GM19238 (cell line): ENCODE data around the gene PRPF6.

Experiments
- DNase-seq: peaks from one replicate; pipeline ENCODE4 v3.0.0; 2011; ENCODE audit warnings: low spot score; ENCODE audit not compliant: insufficient read length

The PRPF6 gene, protein sequence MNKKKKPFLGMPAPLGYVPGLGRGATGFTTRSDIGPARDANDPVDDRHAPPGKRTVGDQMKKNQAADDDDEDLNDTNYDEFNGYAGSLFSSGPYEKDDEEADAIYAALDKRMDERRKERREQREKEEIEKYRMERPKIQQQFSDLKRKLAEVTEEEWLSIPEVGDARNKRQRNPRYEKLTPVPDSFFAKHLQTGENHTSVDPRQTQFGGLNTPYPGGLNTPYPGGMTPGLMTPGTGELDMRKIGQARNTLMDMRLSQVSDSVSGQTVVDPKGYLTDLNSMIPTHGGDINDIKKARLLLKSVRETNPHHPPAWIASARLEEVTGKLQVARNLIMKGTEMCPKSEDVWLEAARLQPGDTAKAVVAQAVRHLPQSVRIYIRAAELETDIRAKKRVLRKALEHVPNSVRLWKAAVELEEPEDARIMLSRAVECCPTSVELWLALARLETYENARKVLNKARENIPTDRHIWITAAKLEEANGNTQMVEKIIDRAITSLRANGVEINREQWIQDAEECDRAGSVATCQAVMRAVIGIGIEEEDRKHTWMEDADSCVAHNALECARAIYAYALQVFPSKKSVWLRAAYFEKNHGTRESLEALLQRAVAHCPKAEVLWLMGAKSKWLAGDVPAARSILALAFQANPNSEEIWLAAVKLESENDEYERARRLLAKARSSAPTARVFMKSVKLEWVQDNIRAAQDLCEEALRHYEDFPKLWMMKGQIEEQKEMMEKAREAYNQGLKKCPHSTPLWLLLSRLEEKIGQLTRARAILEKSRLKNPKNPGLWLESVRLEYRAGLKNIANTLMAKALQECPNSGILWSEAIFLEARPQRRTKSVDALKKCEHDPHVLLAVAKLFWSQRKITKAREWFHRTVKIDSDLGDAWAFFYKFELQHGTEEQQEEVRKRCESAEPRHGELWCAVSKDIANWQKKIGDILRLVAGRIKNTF

GRCh38 chr20:63980806-63981728, at the start of gene PRPF6:
TSS of gene PRPF6 (plus strand) at chr20:63981132. CDS start at chr20:63981246, 114 bp downstream.
- peak; percentile 99 for DNase-seq

GRCh38 chr20:63931735-63932134, 49.2 kb upstream of the PRPF6 start:
- DNase-seq = no peak

- no peak for DNase-seq
These were observed 48.2 kb upstream of the PRPF6 start for GRCh38 chr20:63932606-63933160.

GRCh38 chr20:63933646-63934045, 47.3 kb upstream of the PRPF6 start:
- DNase-seq = no peak

DNA sequence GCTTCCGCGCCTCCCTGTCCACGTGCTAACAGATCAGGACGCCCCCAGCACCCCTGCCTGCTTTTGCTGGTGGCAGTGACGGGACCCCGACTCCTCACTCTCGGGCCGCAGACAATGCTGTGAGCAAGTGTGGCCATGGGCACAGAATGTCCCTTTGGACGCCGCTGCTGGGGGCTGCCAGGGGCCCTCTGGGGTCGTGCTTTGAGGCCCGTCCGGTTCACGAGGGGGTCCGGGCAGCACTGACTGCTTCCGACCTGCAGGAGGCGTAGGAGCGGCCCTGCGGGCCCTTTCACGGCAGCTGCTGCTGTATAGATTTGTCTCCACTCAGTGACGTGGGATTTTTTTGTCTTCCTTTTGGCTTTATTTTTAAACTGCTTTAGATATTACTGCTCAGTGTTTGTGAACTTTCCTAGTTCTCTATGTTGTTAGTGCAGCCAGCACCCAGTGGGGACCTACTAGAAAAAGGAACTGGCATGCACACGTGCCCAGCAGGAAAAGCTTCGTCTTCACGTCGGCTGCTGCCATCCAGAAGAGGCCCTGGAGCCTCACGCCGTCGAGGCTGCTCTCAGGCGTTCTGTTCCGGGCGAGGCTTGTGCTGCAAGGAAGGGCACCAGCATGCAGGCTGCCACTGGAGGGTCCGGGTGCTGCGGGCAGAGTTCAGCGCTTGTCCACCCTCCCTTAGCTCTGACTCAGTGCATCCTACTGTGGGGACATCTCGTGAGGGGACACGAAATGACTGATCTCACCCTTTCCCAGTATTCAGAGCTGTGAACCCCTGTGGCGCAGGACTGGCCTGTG, 46.5 kb upstream of the PRPF6 start:
- no peak for DNase-seq

DNA sequence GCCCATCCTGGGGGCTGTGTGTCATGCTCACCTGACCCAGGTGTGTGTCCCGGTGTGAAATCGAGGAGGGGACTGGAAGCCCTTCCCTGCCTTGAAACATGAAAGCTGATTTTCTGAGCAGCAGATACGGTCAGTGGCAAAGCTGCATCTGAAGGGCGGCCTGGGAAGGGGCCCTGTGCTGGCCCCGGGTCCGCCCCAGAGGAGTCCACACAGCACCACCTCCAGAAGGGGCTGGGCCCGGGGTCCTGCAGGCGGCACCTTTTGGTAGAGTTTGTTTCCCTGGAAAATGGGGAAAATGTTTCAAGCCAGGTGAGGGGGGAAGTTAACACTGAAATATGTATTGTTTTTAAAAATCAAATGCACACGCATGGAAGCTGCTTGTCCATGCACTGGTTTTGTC, 45.5 kb upstream of the PRPF6 start:
- DNase-seq = no peak

- DNase-seq = no peak
These were observed 43.3 kb upstream of the PRPF6 start for GRCh38 chr20:63937596-63937995.

GRCh38 chr20:63939061-63939935, 41.6 kb upstream of the PRPF6 start:
- no peak for DNase-seq

GRCh38 chr20:63940071-63940471, 40.9 kb upstream of the PRPF6 start:
- no peak for DNase-seq

- DNase-seq = no peak
These were observed 40.3 kb upstream of the PRPF6 start for GRCh38 chr20:63940472-63941266.

GRCh38 chr20:63941282-63942081, 39.5 kb upstream of the PRPF6 start:
- DNase-seq = peak; percentile 59

GRCh38 chr20:63942250-63942951, 38.5 kb upstream of the PRPF6 start:
- no peak for DNase-seq

DNA sequence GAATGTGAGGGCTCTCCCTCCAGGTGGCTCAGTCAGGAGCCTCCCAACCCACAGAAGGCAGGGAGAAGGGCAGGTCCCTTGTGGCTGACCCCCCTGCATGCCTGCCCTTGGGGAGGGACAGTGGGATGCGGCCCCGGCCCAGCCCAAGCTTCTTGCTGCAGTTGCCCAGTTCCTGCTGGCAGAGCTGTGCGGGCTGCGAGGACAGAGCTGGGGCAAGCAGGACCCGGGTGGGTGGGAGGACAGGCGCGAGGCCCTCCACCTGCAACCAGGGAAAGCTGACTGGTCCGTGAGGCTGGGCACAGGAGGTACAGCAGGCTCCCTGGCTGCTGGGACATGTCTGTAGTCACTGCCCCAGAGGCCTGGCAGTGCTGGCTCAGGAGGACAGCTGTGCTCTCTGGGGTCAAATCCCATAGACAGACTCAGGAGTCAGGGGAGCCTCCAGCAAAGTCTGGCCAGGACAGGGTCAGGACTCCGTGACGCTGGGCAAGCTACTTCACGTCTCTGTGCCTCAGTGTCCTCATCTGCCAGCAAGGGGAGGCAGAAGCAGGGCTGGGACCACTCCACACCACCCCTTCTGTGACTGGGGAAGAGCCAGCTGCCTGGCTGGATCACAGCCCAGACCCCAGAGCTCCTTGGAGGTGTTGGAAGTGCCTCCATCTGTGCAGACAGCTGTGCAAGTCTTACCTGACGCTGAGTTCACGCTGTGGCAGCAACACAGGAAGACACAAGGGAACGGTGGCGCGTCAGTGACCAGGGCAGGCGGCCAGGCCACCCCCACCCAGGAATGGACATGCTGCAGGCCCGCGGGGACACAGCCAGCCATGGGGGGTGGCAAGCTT, 37.7 kb upstream of the PRPF6 start:
- no peak for DNase-seq

GRCh38 chr20:63943808-63944077, 37.2 kb upstream of the PRPF6 start:
- DNase-seq = no peak

DNA sequence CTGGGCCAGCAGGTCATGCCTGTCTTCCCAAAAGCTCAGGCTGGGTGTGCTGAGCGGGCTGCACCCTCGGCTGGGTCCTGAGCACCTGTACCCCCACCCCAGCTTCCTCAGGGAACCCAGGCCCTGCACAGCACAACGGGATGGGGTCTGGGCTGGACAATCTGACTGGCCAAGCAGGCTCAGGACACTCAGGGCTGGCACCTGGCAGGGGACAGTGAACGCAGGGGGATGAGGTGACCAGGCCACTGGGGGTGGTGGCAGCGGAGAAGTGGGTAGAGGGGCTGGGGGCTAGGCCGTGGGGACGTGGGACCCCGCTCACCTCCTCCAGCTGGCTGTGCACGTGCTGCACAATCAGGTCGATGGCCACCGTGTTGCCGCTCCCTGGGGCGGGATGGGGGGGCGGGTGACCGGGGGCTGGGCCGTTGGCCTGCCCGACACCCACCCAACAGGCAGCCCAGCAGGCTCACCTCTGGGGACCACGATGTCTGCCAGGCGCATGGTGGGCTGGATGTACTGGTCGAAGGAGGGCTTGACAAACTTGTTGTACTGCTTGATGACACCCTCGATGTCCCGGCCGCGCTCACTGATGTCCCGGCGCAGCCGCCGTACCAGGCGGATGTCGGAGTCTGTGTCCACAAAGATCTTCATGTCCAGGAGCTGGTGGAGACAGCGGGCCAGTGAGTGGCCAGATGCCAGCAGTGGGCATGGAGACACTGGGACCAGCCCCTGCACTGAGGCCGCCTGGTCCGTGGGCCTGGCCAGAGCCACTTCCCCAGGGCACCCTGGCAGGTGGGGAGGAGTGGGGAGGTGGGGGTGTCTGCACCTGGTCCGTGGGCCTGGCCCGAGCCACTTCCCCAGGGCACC, 36.6 kb upstream of the PRPF6 start:
- no peak for DNase-seq
